Naive thymus-derived CD4-positive, alpha-beta T cell (primary cell): Measurements from ENCODE around the gene NEDD4L. TPM values are rescaled to one million over a fixed set of nuclear protein-coding genes. Genes with fewer than 3 reads are reported as not detected.

ENCODE experiments used
- ATAC-seq: fragments of 150-1000 bp; cut with Tn5 transposase; 2 replicates; pipeline ENCODE4 v1.10.0; 2021; ENCODE audit warnings: mild to moderate bottlenecking, moderate library complexity
- CTCF ChIA-PET: fragments of 350-600 bp; sonication (Branson Sonifier 250); formaldehyde crosslinking; loops from one replicate; lab custom pipeline; 2021; ENCODE audit warnings: antibody characterized with exemption; lab: Charles Lee
- POLR2A ChIA-PET: fragments of 350-600 bp; sonication (Branson Sonifier 250); formaldehyde crosslinking; loops from one replicate; lab custom pipeline; 2021; ENCODE audit warnings: antibody characterized with exemption, inconsistent platforms; lab: Charles Lee
- DNase-seq, 9 donors: peaks; one replicate each; pipeline versions ENCODE4 v3.0.0 to v3.0.0-alpha.2; 2020 to 2022; ENCODE audit warnings: mixed read lengths in 1 of 9
- H3K27ac ChIP-seq: one replicate; pipeline ENCODE4 v1.7.0; 2013; ENCODE audit warnings: mild to moderate bottlenecking, low read depth, low read length, moderate library complexity
- H3K27me3 ChIP-seq, 2 donors: one replicate each; pipeline ENCODE4 v1.7.0; 2013; ENCODE audit warnings: low read length in 2 of 2, mild to moderate bottlenecking in 2 of 2, moderate library complexity in 2 of 2; ENCODE audit not compliant: control insufficient read depth in 2 of 2, insufficient read depth in 2 of 2
- H3K36me3 ChIP-seq, 3 experiments: 1 replicate in 2 of 3; 2 replicates in 1 of 3; pipeline ENCODE4 v1.7.0; 2013; ENCODE audit warnings: low read length in 3 of 3, mild to moderate bottlenecking in 3 of 3, moderate library complexity in 1 of 3; ENCODE audit not compliant: insufficient read depth in 3 of 3, control insufficient read depth in 2 of 3
- H3K4me1 ChIP-seq, 2 donors: one replicate each; pipeline ENCODE4 v1.7.0; 2013; ENCODE audit warnings: low read length in 2 of 2, mild to moderate bottlenecking in 2 of 2, moderate library complexity in 1 of 2; ENCODE audit not compliant: control insufficient read depth in 2 of 2, insufficient read depth in 2 of 2
- H3K4me3 ChIP-seq: 2 replicates; pipeline ENCODE4 v1.7.0; 2013; ENCODE audit warnings: mild to moderate bottlenecking, low read length
- H3K9me3 ChIP-seq, 3 experiments: 1 replicate in 2 of 3; 2 replicates in 1 of 3; pipeline ENCODE4 v1.7.0; 2013; ENCODE audit warnings: low read length in 3 of 3; ENCODE audit not compliant: control insufficient read depth in 2 of 3
- H3K27ac Mint-ChIP-seq, 9 donors: one replicate each; pipeline ENCODE4 v1.8.0; 2020 to 2022; ENCODE audit warnings: mixed read lengths in 9 of 9, mild to moderate bottlenecking in 8 of 9, moderate library complexity in 5 of 9, inconsistent platforms in 2 of 9
- H3K27me3 Mint-ChIP-seq, 5 donors: one replicate each; pipeline ENCODE4 v1.8.0; 2021 to 2022; ENCODE audit warnings: mixed read lengths in 5 of 5, mild to moderate bottlenecking in 1 of 5
- H3K36me3 Mint-ChIP-seq, 5 donors: one replicate each; pipeline ENCODE4 v1.8.0; 2020 to 2022; ENCODE audit warnings: mixed read lengths in 5 of 5, mild to moderate bottlenecking in 3 of 5, inconsistent platforms in 1 of 5
- H3K4me1 Mint-ChIP-seq, 7 donors: one replicate each; pipeline ENCODE4 v1.8.0; 2020 to 2022; ENCODE audit warnings: mixed read lengths in 7 of 7, mild to moderate bottlenecking in 3 of 7, inconsistent platforms in 1 of 7
- H3K4me3 Mint-ChIP-seq, 10 donors: one replicate each; pipeline ENCODE4 v1.8.0; 2020 to 2022; ENCODE audit warnings: mild to moderate bottlenecking in 10 of 10, mixed read lengths in 10 of 10, moderate library complexity in 6 of 10, inconsistent platforms in 2 of 10
- H3K9me3 Mint-ChIP-seq, 11 donors: one replicate each; pipeline ENCODE4 v1.8.0; 2020 to 2022; ENCODE audit warnings: mixed read lengths in 11 of 11, mild to moderate bottlenecking in 4 of 11, inconsistent platforms in 1 of 11, moderate library complexity in 1 of 11
- intact Hi-C, 2 donors: fragments of 100-400 bp; cut with micrococcal nuclease; formaldehyde crosslinking; loops; one replicate each; pipeline ENCODE4 v1.15.1; 2023
- polyA plus RNA-seq, 2 donors: library from polyadenylated mRNA; unstranded; fragments of 300-500 nt; fragmentation: Illumina TruSeq; gene quantifications; one replicate each; pipeline ENCODE4 v1.2.3, GENCODE V29; 2021
- total RNA-seq, 6 experiments: library from RNA in 5 of 6; stranded (reverse) in 5 of 6; gene quantifications; 1 replicate in 5 of 6; 2 replicates in 1 of 6; pipeline ENCODE4 v1.2.3 and lab custom pipeline; 2021 to 2026

The NEDD4L gene
- total and polyA plus RNA-seq, 7 experiments from 2014 or later, result 1.1 to 10.3 (median 4.2) TPM

DNA sequence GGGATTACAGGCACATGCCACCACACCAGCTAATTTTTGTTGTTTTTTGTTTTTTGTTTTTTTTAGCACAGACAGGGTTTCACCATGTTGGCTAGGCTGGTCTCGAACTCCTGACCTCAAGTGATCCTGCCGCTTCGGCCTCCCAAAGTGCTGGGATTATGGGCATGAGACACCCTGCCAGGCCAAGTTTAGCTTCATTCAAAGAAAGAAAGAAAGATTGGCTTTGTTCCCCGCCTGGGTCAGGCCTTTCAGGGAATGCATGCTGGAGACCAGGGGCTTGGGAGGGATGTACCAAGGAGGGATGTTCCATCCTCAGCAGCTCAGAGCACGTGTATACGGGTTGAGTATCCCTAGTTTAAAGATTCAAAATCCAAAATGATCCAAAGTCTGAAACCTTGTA is 301.8 kb downstream of the NEDD4L start:
- H3K36me3 Mint-ChIP-seq, result peaks cover 0 to 5% (median 3%) of the 10 kb centered on the region in 5 donors
- Histone ChIP-seq H3K27ac (no peak overlapping the region), H3K36me3 (no peaks in the 10 kb centered on the region), H3K4me1 (no peaks in the 10 kb centered on the region), H3K27me3 (no peaks in the 10 kb centered on the region), H3K4me3 (no peak overlapping the region), H3K9me3 (no peaks in the 10 kb centered on the region)
- no peak overlapping the region for H3K27ac Mint-ChIP-seq
- ChIA-PET CTCF (no interaction called here), POLR2A (no interaction called here)
- intact Hi-C loops, result no loop called here
- no peak overlapping the region for H3K4me3 Mint-ChIP-seq
- peaks cover 0 to 2% (median 0%) of the 10 kb centered on the region in 5 donors for H3K27me3 Mint-ChIP-seq
- no peaks in the 10 kb centered on the region for H3K9me3 Mint-ChIP-seq
- ATAC-seq (no peak), DNase-seq (no peak)
- H3K4me1 Mint-ChIP-seq, result peaks cover 0 to 6% (median 0%) of the 10 kb centered on the region in 7 donors

DNA sequence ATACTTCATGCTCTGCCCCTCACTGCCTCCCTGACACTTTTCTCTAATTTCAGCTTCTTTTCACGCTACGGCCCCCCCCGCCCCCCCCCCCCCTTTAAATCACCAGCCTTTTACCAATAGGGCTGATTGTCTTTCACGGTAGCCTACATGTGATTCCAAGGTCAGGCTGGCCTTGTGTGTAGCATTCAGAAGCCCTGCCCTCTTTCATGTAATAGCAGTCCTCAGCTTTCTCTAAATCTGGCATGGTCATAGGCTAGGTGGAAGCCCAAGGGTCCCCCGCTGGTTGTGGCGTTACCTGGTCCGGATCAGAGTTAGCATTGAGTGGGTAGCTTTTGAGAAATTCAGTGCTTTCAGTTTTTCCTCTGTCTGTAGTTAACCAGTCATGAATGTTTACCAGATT is 303.1 kb downstream of the NEDD4L start:
- no peaks in the 10 kb centered on the region for H3K9me3 Mint-ChIP-seq
- Histone ChIP-seq H3K27ac (no peak overlapping the region), H3K4me3 (no peak overlapping the region), H3K9me3 (no peaks in the 10 kb centered on the region), H3K27me3 (no peaks in the 10 kb centered on the region), H3K4me1 (no peaks in the 10 kb centered on the region), H3K36me3 (no peaks in the 10 kb centered on the region)
- H3K36me3 Mint-ChIP-seq, result peaks cover 0 to 6% (median 0%) of the 10 kb centered on the region in 5 donors
- ATAC-seq (no peak), DNase-seq (no peak)
- H3K4me3 Mint-ChIP-seq, result no peak overlapping the region
- peaks cover 0 to 2% (median 0%) of the 10 kb centered on the region in 5 donors for H3K27me3 Mint-ChIP-seq
- intact Hi-C loops, result no loop called here
- H3K4me1 Mint-ChIP-seq, result no peaks in the 10 kb centered on the region
- POLR2A ChIA-PET, result interaction anchor here (0.6 kb wide), 1 partner anchor 1740 kb away, joined by 4 read pairs; no protein-coding TSS in a partner anchor
- CTCF ChIA-PET, result interaction anchor here (0.5 kb wide), 1 partner anchor 1505 kb away, joined by 3 read pairs; no protein-coding TSS in a partner anchor
- peak overlapping the region in 1 of 9 donors; percentile 70 for H3K27ac Mint-ChIP-seq

DNA sequence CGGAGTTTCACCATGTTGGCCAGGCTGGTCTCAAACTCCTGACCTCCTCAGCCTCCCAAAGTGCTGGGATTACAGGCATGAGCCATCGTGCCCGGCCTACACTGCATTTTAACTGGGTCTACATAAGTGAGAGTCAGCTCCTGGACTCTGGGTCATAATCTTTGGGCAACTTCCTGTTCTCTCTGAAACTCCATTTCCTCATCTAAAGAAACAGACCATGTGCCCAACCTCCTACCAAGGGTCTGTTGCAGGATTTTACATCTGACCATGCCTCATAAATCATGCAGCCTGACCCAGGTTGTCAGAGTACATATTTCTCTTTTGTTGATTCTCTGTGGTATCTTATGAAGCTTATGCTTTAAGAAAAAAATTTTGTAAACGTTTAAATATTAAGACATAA is 304.5 kb downstream of the NEDD4L start:
- ATAC-seq, result peak; percentile 34
- H3K27ac ChIP-seq, result no peak overlapping the region
- intact Hi-C loops, result no loop called here
- no peaks in the 10 kb centered on the region for H3K4me1 ChIP-seq
- H3K4me1 Mint-ChIP-seq, result no peaks in the 10 kb centered on the region
- H3K9me3 ChIP-seq, result no peaks in the 10 kb centered on the region
- peaks cover 0 to 6% (median 0%) of the 10 kb centered on the region in 5 donors for H3K36me3 Mint-ChIP-seq
- no peak for DNase-seq
- peaks cover 0 to 2% (median 0%) of the 10 kb centered on the region in 5 donors for H3K27me3 Mint-ChIP-seq
- H3K4me3 ChIP-seq, result no peak overlapping the region
- H3K4me3 Mint-ChIP-seq, result no peak overlapping the region
- no peaks in the 10 kb centered on the region for H3K36me3 ChIP-seq
- H3K27me3 ChIP-seq, result no peaks in the 10 kb centered on the region
- H3K27ac Mint-ChIP-seq, result no peak overlapping the region
- no peaks in the 10 kb centered on the region for H3K9me3 Mint-ChIP-seq
- ChIA-PET POLR2A (no interaction called here), CTCF (interaction anchor here (0.7 kb wide), 1 partner anchor 415 kb away, joined by 3 read pairs; no protein-coding TSS in a partner anchor)

DNA sequence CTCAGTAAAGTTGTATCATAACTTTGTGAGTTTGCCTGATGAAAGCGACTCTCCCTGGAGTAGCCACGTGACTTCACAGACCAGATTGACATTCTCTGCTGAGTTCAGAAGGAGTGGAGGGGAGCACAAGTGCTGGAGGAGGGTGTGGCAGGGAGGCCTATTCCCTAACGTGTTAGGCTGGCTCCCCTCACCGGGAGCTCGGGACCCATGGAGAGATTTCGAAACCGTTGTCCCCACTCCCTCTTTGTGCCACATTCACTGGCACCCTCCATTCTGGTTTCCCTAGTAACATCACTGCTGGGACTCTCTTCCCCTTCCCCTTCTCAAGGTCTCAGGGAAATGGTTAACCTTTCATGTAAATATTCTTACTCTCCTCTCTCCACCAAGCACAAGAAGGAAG is 304.9 kb downstream of the NEDD4L start:
- Histone ChIP-seq H3K36me3 (no peaks in the 10 kb centered on the region), H3K4me3 (no peak overlapping the region), H3K4me1 (no peaks in the 10 kb centered on the region), H3K27me3 (no peaks in the 10 kb centered on the region), H3K9me3 (no peaks in the 10 kb centered on the region), H3K27ac (no peak overlapping the region)
- CTCF ChIA-PET, result no interaction called here
- no peak for DNase-seq
- Mint-ChIP-seq H3K4me3 (no peak overlapping the region), H3K27ac (peak overlapping the region in 1 of 9 donors; percentile 33), H3K27me3 (peaks cover 0 to 2% (median 0%) of the 10 kb centered on the region in 5 donors), H3K9me3 (no peaks in the 10 kb centered on the region), H3K36me3 (peaks cover 0 to 6% (median 0%) of the 10 kb centered on the region in 5 donors), H3K4me1 (no peaks in the 10 kb centered on the region)
- POLR2A ChIA-PET, result no interaction called here
- intact Hi-C loops, result no loop called here
- no peak for ATAC-seq

DNA sequence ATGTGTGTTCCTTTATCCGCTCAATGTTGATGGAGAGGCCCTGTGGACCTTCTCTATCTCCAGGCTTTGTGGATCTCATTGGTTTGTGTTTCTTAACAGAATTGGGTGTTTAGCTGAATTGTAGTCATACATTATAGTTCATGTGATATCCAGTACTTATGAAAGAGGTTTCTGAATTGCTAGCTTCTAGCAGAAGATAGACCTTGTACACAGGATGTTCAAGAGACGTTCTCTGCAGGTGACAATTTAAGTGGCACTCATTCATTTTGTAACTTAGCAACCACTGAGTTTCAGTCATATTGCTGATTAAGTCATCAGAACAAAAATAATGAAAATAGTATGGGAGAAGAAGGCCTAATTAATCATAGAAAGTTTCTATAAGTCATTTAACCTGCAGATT is 305.6 kb downstream of the NEDD4L start:
- Histone ChIP-seq H3K4me1 (no peaks in the 10 kb centered on the region), H3K27me3 (no peaks in the 10 kb centered on the region), H3K4me3 (no peak overlapping the region), H3K36me3 (no peaks in the 10 kb centered on the region), H3K27ac (no peak overlapping the region), H3K9me3 (no peaks in the 10 kb centered on the region)
- DNase-seq, result no peak
- Mint-ChIP-seq H3K9me3 (no peaks in the 10 kb centered on the region), H3K36me3 (peaks cover 0 to 6% (median 0%) of the 10 kb centered on the region in 5 donors), H3K27ac (no peak overlapping the region), H3K4me1 (no peaks in the 10 kb centered on the region), H3K4me3 (no peak overlapping the region), H3K27me3 (peaks cover 0 to 4% (median 0%) of the 10 kb centered on the region in 5 donors)
- CTCF ChIA-PET, result no interaction called here
- no peak for ATAC-seq
- intact Hi-C loops, result no loop called here
- POLR2A ChIA-PET, result no interaction called here

DNA sequence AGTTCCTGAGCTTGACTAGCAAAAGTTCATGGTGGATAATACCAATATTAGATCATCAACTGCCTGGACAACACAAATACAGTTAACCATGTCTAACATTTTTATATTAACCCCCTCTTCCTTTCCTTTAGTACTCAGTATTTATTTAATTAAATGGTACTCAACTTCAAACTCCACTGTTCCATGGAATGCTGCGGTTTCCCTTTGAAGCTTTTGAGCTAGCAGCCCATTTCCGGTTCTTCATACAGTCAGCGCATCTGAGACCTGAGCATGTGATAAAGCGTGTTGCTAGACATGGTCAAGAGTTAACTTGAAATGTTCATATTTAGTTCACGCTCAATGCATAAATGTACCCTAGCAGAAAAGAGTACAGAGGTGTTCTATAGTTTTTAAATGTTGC is 306.5 kb downstream of the NEDD4L start:
- H3K9me3 ChIP-seq, result no peaks in the 10 kb centered on the region
- POLR2A ChIA-PET, result interaction anchor here (0.6 kb wide), 1 partner anchor 71 kb away, joined by 3 read pairs; no protein-coding TSS in a partner anchor
- intact Hi-C loops, result no loop called here
- ATAC-seq (no peak), DNase-seq (no peak)
- Mint-ChIP-seq H3K36me3 (peaks cover 0 to 9% (median 0%) of the 10 kb centered on the region in 5 donors), H3K27me3 (peaks cover 0 to 5% (median 0%) of the 10 kb centered on the region in 5 donors), H3K9me3 (no peaks in the 10 kb centered on the region), H3K4me3 (no peak overlapping the region), H3K27ac (no peak overlapping the region), H3K4me1 (no peaks in the 10 kb centered on the region)
- no peak overlapping the region for H3K27ac ChIP-seq
- H3K4me3 ChIP-seq, result no peak overlapping the region
- CTCF ChIA-PET, result no interaction called here
- H3K4me1 ChIP-seq, result no peaks in the 10 kb centered on the region
- H3K27me3 ChIP-seq, result no peaks in the 10 kb centered on the region
- H3K36me3 ChIP-seq, result no peaks in the 10 kb centered on the region

DNA sequence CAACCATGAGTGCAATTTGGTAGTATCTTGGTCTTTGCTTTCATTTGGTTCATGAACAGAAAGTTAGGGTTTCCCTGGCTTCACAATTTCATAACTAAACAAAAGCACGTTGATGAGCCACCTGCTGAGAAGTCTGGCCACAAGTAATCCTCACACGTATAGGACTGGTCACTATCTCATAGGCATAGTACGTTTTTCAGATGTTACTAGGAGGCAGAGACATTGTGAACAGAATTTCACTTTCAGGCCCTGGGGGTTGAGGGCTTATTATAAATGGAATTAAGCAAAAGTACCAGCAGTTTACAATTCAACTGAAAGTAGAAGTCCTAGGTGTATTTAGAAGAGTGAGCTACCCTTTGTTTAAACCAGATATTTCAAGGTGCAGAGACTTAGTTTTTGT is 307.8 kb downstream of the NEDD4L start:
- H3K27ac ChIP-seq, result no peak overlapping the region
- ChIA-PET POLR2A (no interaction called here), CTCF (no interaction called here)
- Mint-ChIP-seq H3K4me1 (no peaks in the 10 kb centered on the region), H3K27me3 (peaks cover 0 to 6% (median 0%) of the 10 kb centered on the region in 5 donors), H3K9me3 (no peaks in the 10 kb centered on the region), H3K4me3 (no peak overlapping the region), H3K27ac (no peak overlapping the region), H3K36me3 (peaks cover 0 to 9% (median 0%) of the 10 kb centered on the region in 5 donors)
- H3K27me3 ChIP-seq, result no peaks in the 10 kb centered on the region
- no peak for DNase-seq
- ATAC-seq, result no peak
- no peaks in the 10 kb centered on the region for H3K9me3 ChIP-seq
- no peaks in the 10 kb centered on the region for H3K4me1 ChIP-seq
- no peak overlapping the region for H3K4me3 ChIP-seq
- intact Hi-C loops, result no loop called here
- no peaks in the 10 kb centered on the region for H3K36me3 ChIP-seq
